ENCODE results near the gene ATP2C2.

The ATP2C2 gene

DNA sequence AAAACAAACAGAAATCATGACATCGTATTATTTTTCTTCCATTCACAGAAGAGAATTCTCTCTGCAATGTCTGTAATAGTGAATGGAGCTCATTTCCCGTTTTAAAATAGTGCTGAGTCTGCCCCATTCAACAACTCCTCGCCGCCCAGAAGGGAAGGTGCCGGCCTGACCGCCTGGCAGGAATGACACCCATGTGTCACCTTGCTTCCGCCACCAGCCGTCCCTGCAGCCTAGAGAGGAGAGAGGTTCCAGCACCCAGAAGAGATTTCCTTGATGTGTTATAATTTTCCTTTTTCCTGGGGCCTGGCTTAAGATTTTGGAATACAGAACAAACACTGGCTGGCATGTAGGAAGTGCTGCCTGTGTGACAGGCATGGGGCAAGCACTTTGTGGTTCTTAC is 76.1 kb downstream of the ATP2C2 start:
- Histone ChIP-seq H3F3A (ENCODE audit: low read depth) (no peaks in the 10 kb centered on the region), H3K27me3 (ENCODE audit: insufficient read depth, low read length, poor library complexity, severe bottlenecking) (no peaks in the 10 kb centered on the region), H2AFZ (ENCODE audit: low read length) (no peak overlapping the region), H3K9ac (ENCODE audit: low read depth, low read length, poor library complexity, severe bottlenecking) (no peak overlapping the region), H3K9me2 (replicated peaks; ENCODE audit: low read depth, low read length) (no peaks in the 10 kb centered on the region), H3K79me2 (ENCODE audit: insufficient read depth, low read length) (no peaks in the 10 kb centered on the region), H3K4me3 (ENCODE audit: low read length, poor library complexity, severe bottlenecking) (no peak overlapping the region), H4K20me1 (ENCODE audit: insufficient read depth, low read length, poor library complexity, severe bottlenecking) (no peaks in the 10 kb centered on the region), H3K4me1 (ENCODE audit: insufficient read depth, low read length, poor library complexity, severe bottlenecking) (no peaks in the 10 kb centered on the region), H3K9me3 (ENCODE audit: insufficient read depth, low read depth, low read length) (no peaks in the 10 kb centered on the region), H3K36me3 (ENCODE audit: insufficient read depth, low read length) (no peaks in the 10 kb centered on the region), H3K4me2 (ENCODE audit: low read depth, low read length, poor library complexity, severe bottlenecking) (no peak overlapping the region)
- no peak for TF ChIP-seq CTCF (conservative IDR thresholded peaks at IDR 0.05; ENCODE audit: low read length)
- no peak for TF ChIP-seq EZH2phosphoT487 (IDR thresholded peaks at IDR 0.05; ENCODE audit: borderline replicate concordance)

DNA sequence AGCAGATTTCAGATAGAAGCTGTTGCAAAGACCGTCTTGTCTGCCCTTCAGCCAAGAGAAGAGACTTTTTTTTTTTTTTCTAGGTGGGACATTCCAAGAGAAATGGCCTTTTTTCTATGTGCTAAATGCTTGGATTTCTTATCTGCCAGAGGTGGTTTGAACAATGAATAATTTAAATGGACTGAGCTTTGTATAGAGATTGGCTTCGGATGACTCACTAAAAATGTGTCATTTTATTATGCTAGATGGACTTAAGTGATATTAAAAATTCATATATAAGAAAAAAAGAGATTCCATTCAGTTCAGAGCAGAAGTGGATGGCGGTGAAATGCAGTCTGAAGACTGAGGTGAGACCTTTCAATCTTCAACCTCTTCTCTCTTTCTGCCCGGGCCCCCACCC is 77.7 kb downstream of the ATP2C2 start:
- no peaks in the 10 kb centered on the region for H3K9me3 ChIP-seq (ENCODE audit: insufficient read depth, low read depth, low read length)
- H3K4me3 ChIP-seq (ENCODE audit: low read length, poor library complexity, severe bottlenecking), result no peak overlapping the region
- no peaks in the 10 kb centered on the region for H3F3A ChIP-seq (ENCODE audit: low read depth)
- H4K20me1 ChIP-seq (ENCODE audit: insufficient read depth, low read length, poor library complexity, severe bottlenecking), result no peaks in the 10 kb centered on the region
- H3K36me3 ChIP-seq (ENCODE audit: insufficient read depth, low read length), result no peaks in the 10 kb centered on the region
- no peak for TF ChIP-seq CTCF (conservative IDR thresholded peaks at IDR 0.05; ENCODE audit: low read length)
- TF ChIP-seq EZH2phosphoT487 (IDR thresholded peaks at IDR 0.05; ENCODE audit: borderline replicate concordance), result no peak
- no peak overlapping the region for H2AFZ ChIP-seq (ENCODE audit: low read length)
- no peak overlapping the region for H3K4me2 ChIP-seq (ENCODE audit: low read depth, low read length, poor library complexity, severe bottlenecking)
- no peaks in the 10 kb centered on the region for H3K4me1 ChIP-seq (ENCODE audit: insufficient read depth, low read length, poor library complexity, severe bottlenecking)
- H3K79me2 ChIP-seq (ENCODE audit: insufficient read depth, low read length), result no peaks in the 10 kb centered on the region
- no peak overlapping the region for H3K9ac ChIP-seq (ENCODE audit: low read depth, low read length, poor library complexity, severe bottlenecking)
- no peaks in the 10 kb centered on the region for H3K9me2 ChIP-seq (replicated peaks; ENCODE audit: low read depth, low read length)
- no peaks in the 10 kb centered on the region for H3K27me3 ChIP-seq (ENCODE audit: insufficient read depth, low read length, poor library complexity, severe bottlenecking)

DNA sequence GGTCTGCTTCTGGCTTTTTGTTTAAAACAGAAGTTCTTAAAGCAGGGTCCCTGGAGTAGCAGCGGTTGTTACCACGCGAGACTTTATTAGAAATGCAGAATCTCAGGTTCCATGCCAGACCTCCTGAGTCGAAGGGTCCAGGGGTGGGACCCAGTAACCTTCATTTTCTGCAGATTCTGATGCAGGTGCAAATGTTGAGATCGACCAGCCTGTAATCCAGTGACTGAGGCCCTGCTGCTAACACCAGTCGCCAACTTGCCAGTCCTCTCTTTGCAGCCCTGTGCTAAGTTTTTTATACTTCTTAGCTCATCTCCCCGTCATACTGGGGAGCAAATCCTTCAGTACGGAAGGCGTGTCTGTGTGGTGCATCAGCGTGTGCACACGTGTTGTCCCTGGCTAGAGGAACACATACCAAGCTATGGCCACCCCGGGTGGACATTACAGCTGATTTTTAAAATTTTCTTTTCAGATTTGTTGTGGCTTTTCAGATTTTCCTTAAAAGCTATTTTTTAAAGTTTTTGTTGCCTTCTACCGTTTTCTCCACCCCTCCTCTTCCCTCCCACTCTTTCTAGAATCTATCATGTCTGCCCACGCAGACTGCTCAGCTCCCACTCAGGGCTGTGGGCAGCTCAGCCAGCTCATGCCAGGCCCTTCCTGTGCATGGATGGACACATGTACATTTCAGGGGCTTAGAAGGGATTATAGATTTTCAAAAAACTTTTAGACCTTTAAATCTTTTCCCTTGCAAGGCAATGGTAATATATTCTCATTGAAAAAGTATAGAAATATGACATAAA is 78.5 kb downstream of the ATP2C2 start:
- no peak for TF ChIP-seq EZH2phosphoT487 (IDR thresholded peaks at IDR 0.05; ENCODE audit: borderline replicate concordance)
- TF ChIP-seq CTCF (conservative IDR thresholded peaks at IDR 0.05; ENCODE audit: low read length), result no peak
- H3K9ac ChIP-seq (ENCODE audit: low read depth, low read length, poor library complexity, severe bottlenecking), result no peak overlapping the region
- H3K36me3 ChIP-seq (ENCODE audit: insufficient read depth, low read length), result no peaks in the 10 kb centered on the region
- H3F3A ChIP-seq (ENCODE audit: low read depth), result no peaks in the 10 kb centered on the region
- H3K9me2 ChIP-seq (replicated peaks; ENCODE audit: low read depth, low read length), result no peaks in the 10 kb centered on the region
- no peak overlapping the region for H3K4me3 ChIP-seq (ENCODE audit: low read length, poor library complexity, severe bottlenecking)
- H4K20me1 ChIP-seq (ENCODE audit: insufficient read depth, low read length, poor library complexity, severe bottlenecking), result no peaks in the 10 kb centered on the region
- no peaks in the 10 kb centered on the region for H3K27me3 ChIP-seq (ENCODE audit: insufficient read depth, low read length, poor library complexity, severe bottlenecking)
- no peaks in the 10 kb centered on the region for H3K79me2 ChIP-seq (ENCODE audit: insufficient read depth, low read length)
- H3K4me1 ChIP-seq (ENCODE audit: insufficient read depth, low read length, poor library complexity, severe bottlenecking), result no peaks in the 10 kb centered on the region
- no peaks in the 10 kb centered on the region for H3K9me3 ChIP-seq (ENCODE audit: insufficient read depth, low read depth, low read length)
- no peak overlapping the region for H2AFZ ChIP-seq (ENCODE audit: low read length)
- no peak overlapping the region for H3K4me2 ChIP-seq (ENCODE audit: low read depth, low read length, poor library complexity, severe bottlenecking)

All from Loucy (cell line).